Ishikawa (cell line): ENCODE data around the gene CNTN4.

Source experiments
- CEBPB ChIP-seq: IDR thresholded peaks from 2 replicates; pipeline ENCODE4 v1.6.1; 2012
- CREB1 ChIP-seq: IDR thresholded peaks from 2 replicates; pipeline ENCODE4 v1.6.1; 2012; ENCODE audit warnings: low read depth
- EGR1 ChIP-seq: IDR thresholded peaks from 2 replicates; pipeline ENCODE4 v1.6.1; 2012
- EP300 ChIP-seq: IDR thresholded peaks from 2 replicates; pipeline ENCODE4 v1.6.1; 2012; ENCODE audit warnings: borderline replicate concordance
- FOXM1 ChIP-seq: IDR thresholded peaks from 2 replicates; pipeline ENCODE4 v1.6.1; 2012; ENCODE audit warnings: low read depth, borderline replicate concordance
- NFIC ChIP-seq: IDR thresholded peaks from 2 replicates; pipeline ENCODE4 v1.6.1; 2012
- RAD21 ChIP-seq: IDR thresholded peaks from 2 replicates; pipeline ENCODE4 v1.6.1; 2012; ENCODE audit warnings: low read depth
- TAF1 ChIP-seq: IDR thresholded peaks from 2 replicates; pipeline ENCODE4 v1.6.1; 2012; ENCODE audit warnings: low read depth, mild to moderate bottlenecking
- TCF12 ChIP-seq: IDR thresholded peaks from 2 replicates; pipeline ENCODE4 v1.6.1; 2012; ENCODE audit warnings: low read depth
- TEAD4 ChIP-seq: IDR thresholded peaks from 2 replicates; pipeline ENCODE4 v1.6.1; 2012
- YY1 ChIP-seq: IDR thresholded peaks from 2 replicates; pipeline ENCODE4 v1.6.1; 2012; ENCODE audit warnings: low read depth
- ZBTB7A ChIP-seq: IDR thresholded peaks from 2 replicates; pipeline ENCODE4 v1.6.1; 2012; ENCODE audit warnings: low read depth
- TF ChIP-seq, protein P1 (sequence below): IDR thresholded peaks from 2 replicates; pipeline ENCODE4 v1.6.1; 2012; ENCODE audit warnings: low read depth, mild to moderate bottlenecking
- TF ChIP-seq, protein P2 (sequence below): IDR thresholded peaks from 2 replicates; pipeline ENCODE4 v1.6.1; 2012
- TF ChIP-seq, protein P3 (sequence below): IDR thresholded peaks from 2 replicates; pipeline ENCODE4 v1.6.1; 2012

Gene CNTN4

DNA sequence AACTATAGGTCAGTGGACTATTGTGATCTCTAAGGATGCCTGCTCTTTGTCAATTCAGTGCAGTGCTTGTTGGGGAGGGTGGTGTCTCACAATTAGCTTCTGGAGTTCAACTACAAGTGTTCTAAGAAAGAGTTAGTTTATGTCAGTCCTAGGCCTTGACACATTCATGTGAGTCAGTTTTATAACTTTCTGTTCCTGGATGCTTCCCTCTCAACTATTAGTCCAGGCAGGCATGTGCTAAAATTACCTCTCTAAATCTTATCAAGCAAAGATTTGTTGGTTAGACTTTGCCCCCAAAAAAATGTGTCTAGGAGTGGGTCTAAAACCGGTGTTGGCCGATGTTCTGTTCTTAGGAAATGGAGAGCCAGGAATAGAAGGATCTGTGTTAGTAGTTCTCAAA is 633.2 kb downstream of the CNTN4 start:
- TF ChIP-seq EP300 (no peak), YY1 (no peak), TEAD4 (no peak), EGR1 (no peak), TAF1 (no peak), CREB1 (no peak), ZBTB7A (no peak), NFIC (no peak), RAD21 (no peak)
- TF ChIP-seq, protein P1, sequence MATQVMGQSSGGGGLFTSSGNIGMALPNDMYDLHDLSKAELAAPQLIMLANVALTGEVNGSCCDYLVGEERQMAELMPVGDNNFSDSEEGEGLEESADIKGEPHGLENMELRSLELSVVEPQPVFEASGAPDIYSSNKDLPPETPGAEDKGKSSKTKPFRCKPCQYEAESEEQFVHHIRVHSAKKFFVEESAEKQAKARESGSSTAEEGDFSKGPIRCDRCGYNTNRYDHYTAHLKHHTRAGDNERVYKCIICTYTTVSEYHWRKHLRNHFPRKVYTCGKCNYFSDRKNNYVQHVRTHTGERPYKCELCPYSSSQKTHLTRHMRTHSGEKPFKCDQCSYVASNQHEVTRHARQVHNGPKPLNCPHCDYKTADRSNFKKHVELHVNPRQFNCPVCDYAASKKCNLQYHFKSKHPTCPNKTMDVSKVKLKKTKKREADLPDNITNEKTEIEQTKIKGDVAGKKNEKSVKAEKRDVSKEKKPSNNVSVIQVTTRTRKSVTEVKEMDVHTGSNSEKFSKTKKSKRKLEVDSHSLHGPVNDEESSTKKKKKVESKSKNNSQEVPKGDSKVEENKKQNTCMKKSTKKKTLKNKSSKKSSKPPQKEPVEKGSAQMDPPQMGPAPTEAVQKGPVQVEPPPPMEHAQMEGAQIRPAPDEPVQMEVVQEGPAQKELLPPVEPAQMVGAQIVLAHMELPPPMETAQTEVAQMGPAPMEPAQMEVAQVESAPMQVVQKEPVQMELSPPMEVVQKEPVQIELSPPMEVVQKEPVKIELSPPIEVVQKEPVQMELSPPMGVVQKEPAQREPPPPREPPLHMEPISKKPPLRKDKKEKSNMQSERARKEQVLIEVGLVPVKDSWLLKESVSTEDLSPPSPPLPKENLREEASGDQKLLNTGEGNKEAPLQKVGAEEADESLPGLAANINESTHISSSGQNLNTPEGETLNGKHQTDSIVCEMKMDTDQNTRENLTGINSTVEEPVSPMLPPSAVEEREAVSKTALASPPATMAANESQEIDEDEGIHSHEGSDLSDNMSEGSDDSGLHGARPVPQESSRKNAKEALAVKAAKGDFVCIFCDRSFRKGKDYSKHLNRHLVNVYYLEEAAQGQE, result no peak
- TF ChIP-seq, protein P2, sequence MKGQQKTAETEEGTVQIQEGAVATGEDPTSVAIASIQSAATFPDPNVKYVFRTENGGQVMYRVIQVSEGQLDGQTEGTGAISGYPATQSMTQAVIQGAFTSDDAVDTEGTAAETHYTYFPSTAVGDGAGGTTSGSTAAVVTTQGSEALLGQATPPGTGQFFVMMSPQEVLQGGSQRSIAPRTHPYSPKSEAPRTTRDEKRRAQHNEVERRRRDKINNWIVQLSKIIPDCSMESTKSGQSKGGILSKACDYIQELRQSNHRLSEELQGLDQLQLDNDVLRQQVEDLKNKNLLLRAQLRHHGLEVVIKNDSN, result no peak
- TF ChIP-seq, protein P3, sequence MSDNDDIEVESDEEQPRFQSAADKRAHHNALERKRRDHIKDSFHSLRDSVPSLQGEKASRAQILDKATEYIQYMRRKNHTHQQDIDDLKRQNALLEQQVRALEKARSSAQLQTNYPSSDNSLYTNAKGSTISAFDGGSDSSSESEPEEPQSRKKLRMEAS, result no peak

DNA sequence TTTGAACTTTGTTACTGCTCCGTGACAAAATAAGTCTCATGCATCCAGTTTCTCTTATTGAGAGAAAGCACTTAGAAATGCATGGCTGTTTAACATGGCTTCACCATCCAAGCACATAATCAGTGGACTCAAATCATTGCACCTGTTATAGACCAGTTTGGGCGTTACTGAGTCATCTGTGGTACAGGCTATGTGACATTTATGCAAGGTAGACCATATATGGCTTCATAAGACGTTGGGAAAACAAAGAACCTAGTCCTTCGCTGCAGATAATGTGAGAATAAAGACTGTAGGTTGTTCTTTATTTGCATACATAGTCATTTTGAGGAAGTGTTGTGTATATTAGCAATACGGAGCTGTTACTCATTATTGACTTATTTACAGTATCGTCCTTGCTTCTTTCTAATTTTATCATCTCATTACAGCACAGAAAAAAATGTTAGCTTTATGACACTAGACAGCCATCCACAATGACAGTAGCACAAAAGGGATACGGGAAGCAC is 636.8 kb downstream of the CNTN4 start:
- TF ChIP-seq EP300 (no peak), TCF12 (no peak), EGR1 (no peak), FOXM1 (no peak), YY1 (no peak), TAF1 (no peak), CREB1 (no peak), TEAD4 (no peak), CEBPB (no peak), NFIC (no peak), RAD21 (no peak), ZBTB7A (no peak)
- TF ChIP-seq, protein P3, result no peak
- TF ChIP-seq, protein P2, result no peak
- TF ChIP-seq, protein P1, result no peak

DNA sequence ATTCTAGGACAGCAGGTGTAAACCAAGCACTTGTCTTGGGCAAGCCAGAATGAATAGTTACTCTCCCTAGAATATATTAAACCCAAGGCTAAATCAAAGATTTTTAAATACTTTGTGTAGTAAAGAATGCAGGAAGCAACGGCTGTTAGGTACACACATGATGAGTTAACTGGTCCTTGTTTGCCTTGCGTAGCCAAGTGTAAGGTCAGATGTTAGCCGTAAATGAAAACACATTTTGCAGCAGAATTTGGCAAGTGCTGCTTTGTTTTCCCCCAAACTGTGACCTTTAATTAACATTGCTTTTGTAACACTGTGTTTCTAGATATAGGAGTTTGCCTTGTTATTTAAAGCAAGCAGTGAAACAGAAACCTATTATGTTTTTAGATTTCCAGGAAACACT is 642.9 kb downstream of the CNTN4 start:
- TF ChIP-seq, protein P2, result no peak
- TF ChIP-seq, protein P1, result no peak
- TF ChIP-seq TCF12 (no peak), TEAD4 (no peak), YY1 (no peak), RAD21 (no peak), FOXM1 (no peak)

DNA sequence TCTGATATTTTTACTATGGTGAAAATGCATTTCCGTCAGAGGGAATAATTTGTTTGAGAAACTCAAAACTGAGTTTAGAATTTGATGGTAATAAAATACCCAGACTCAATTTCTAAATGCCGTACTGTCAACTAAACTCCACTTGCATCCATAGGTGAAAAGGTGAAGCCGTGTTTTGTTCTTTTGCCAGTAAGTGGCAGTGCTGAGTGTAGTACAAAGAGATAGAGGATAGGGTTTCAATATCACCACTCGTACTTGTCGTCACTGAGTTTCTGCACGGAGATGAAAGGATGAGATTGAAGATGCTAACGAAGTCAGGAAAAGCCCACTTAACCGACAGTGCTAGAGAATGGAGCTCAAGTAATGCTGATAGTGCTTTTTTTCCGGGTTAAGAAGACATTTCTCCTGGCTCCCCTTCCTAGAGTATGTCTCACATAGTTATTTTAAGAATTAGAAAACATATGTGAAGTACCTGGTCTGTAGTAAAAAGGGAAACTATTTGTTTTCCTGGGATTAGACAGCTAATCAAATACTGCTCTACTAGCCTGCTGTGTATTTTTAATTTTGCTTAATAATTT is 666.4 kb downstream of the CNTN4 start:
- TF ChIP-seq, protein P3, result no peak
- TF ChIP-seq EGR1, result no peak
